HEK293T (cell line): ENCODE data around the gene PHF13.

ENCODE experiments used
- BHLHE40 ChIP-seq: fragments of 450-650 bp; IDR thresholded peaks from 2 replicates; pipeline ENCODE4 v1.6.1; 2016; ENCODE audit warnings: mild to moderate bottlenecking, moderate library complexity, borderline replicate concordance
- FOXA1 ChIP-seq: fragments of 450-650 bp; IDR thresholded peaks from 2 replicates; pipeline ENCODE4 v1.6.1; 2016; ENCODE audit warnings: mild to moderate bottlenecking
- SP1 ChIP-seq: fragments of 450-650 bp; IDR thresholded peaks from 2 replicates; pipeline ENCODE4 v1.6.1; 2017
- SUZ12 ChIP-seq: fragments of 450-650 bp; IDR thresholded peaks from 2 replicates; pipeline ENCODE4 v1.6.1; 2016; ENCODE audit warnings: mild to moderate bottlenecking

GRCh38 chr1:6668503-6668902, 55.0 kb downstream of the PHF13 start:
- TF ChIP-seq SP1 (no peak), BHLHE40 (no peak), SUZ12 (no peak), FOXA1 (no peak)
